ENCODE results near the gene SULT6B1.

Gene SULT6B1

GRCh38 chr2:37132914-37133313 is 55.6 kb downstream of the SULT6B1 start:
- TF ChIP-seq CTCF (IDR thresholded peaks at IDR 0.05; ENCODE audit: extremely low read depth, missing control alignments), result no peak
- DNase-seq (ENCODE audit: low spot score), result no peak

GRCh38 chr2:37125416-37125815 is 63.1 kb downstream of the SULT6B1 start:
- no peak for DNase-seq (ENCODE audit: low spot score)
- no peak for TF ChIP-seq CTCF (IDR thresholded peaks at IDR 0.05; ENCODE audit: extremely low read depth, missing control alignments)

- no peak for DNase-seq (ENCODE audit: low spot score)
- no peak for TF ChIP-seq CTCF (IDR thresholded peaks at IDR 0.05; ENCODE audit: extremely low read depth, missing control alignments)
Observed at GRCh38 chr2:37119157-37119556, 69.3 kb downstream of the SULT6B1 start.

Data from GM20000 (cell line).